Cardiac muscle cell (in vitro differentiated cells and primary cell): ENCODE measurements around the gene FGFR3. TPM values are rescaled to one million over a fixed set of nuclear protein-coding genes. Genes with fewer than 3 reads are reported as not detected.

Source experiments
- DNase-seq, 2 donors: peaks; one replicate each; pipeline versions ENCODE4 v3.0.0 to v3.0.0-alpha.2; 2010 to 2017; ENCODE audit warnings: low read depth in 1 of 2, low spot score in 1 of 2
- H3K27ac ChIP-seq: fragments of 200-600 bp; sonication (generic); 2 replicates; pipeline ENCODE4 v1.5.1; 2016
- H3K27me3 ChIP-seq: fragments of 200-600 bp; sonication (generic); 2 replicates; pipeline ENCODE4 v1.6.0; 2016; ENCODE audit warnings: control low read depth
- H3K36me3 ChIP-seq: fragments of 200-600 bp; sonication (generic); 2 replicates; pipeline ENCODE4 v1.5.1; 2016; ENCODE audit warnings: control low read depth
- H3K4me1 ChIP-seq: fragments of 200-600 bp; sonication (generic); 2 replicates; pipeline ENCODE4 v1.8.1; 2017; ENCODE audit warnings: low read depth, mild to moderate bottlenecking, mixed run types
- H3K4me3 ChIP-seq: fragments of 200-600 bp; sonication (generic); 2 replicates; pipeline ENCODE4 v1.5.1; 2016; ENCODE audit warnings: mild to moderate bottlenecking
- H3K9me3 ChIP-seq: fragments of 200-600 bp; sonication (generic); 2 replicates; pipeline ENCODE4 v1.5.1; 2017; ENCODE audit warnings: low read depth, mild to moderate bottlenecking, control low read depth
- polyA plus RNA-seq: library from polyadenylated mRNA; unstranded; fragments of >200 nt; fragmentation: Nextera tagmentation; extraction: Ambion mirVana; gene quantifications from 2 replicates; pipeline ENCODE4 v1.2.1, GENCODE V29; 2016
- total RNA-seq: library from RNA; depleted of rRNA; stranded (reverse); fragments of >200 nt; gene quantifications from 2 replicates; pipeline ENCODE4 v1.2.3, GENCODE V29; 2016
- TF ChIP-seq, protein P1 (sequence below): IDR thresholded peaks from 2 replicates; pipeline ENCODE4 v1.5.1; 2012; ENCODE audit warnings: low read depth, mild to moderate bottlenecking, low read length

FGFR3 gene
- total and polyA plus RNA-seq, 2 experiments from 2014 or later, result 39.2 to 47.3 TPM

DNA sequence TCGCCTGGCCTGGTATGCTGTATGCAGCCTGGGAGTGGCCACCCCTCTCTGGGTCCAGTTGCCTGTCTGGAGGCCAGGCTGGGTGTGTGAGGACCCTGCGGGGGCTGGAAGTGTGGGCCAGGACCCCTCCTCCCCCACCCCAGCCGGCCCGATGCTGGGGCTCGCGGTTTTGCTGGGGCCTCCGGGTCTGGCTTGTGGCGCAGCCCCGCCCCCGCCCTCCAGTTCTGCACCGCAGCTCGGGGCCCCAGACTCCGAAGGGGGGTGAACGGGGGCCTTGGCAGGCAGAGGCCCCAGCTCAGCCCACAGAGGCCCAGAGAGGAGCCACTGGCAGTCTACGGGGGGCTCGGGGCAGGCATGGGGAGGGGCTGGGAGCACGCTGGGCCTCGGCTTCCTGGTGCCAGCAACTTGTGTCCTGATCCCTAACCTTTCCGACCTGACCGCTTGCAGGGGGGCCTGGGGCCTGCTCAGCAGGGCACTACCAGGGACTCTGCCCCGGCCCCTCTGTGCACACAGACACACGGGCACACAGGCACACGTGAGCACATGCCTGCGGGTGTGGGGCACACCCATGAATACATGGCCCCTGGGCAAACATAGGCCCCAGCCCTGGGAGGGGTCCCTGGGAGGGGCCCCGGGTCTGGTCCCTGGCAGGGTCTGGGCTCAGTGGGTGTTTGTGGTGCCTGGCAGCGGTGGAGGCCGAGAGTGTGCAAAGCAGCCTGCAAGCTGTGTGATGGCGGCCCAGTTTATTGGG lies 21.4 kb upstream of the FGFR3 start:
- Histone ChIP-seq H3K4me3 (no peak overlapping the region), H3K9me3 (no peaks in the 10 kb centered on the region), H3K4me1 (peaks cover 21% of the 10 kb centered on the region), H3K36me3 (no peaks in the 10 kb centered on the region), H3K27ac (no peak overlapping the region), H3K27me3 (no peaks in the 10 kb centered on the region)
- TF ChIP-seq, protein P1, sequence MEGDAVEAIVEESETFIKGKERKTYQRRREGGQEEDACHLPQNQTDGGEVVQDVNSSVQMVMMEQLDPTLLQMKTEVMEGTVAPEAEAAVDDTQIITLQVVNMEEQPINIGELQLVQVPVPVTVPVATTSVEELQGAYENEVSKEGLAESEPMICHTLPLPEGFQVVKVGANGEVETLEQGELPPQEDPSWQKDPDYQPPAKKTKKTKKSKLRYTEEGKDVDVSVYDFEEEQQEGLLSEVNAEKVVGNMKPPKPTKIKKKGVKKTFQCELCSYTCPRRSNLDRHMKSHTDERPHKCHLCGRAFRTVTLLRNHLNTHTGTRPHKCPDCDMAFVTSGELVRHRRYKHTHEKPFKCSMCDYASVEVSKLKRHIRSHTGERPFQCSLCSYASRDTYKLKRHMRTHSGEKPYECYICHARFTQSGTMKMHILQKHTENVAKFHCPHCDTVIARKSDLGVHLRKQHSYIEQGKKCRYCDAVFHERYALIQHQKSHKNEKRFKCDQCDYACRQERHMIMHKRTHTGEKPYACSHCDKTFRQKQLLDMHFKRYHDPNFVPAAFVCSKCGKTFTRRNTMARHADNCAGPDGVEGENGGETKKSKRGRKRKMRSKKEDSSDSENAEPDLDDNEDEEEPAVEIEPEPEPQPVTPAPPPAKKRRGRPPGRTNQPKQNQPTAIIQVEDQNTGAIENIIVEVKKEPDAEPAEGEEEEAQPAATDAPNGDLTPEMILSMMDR, result no peak
- DNase-seq, result no peak

DNA sequence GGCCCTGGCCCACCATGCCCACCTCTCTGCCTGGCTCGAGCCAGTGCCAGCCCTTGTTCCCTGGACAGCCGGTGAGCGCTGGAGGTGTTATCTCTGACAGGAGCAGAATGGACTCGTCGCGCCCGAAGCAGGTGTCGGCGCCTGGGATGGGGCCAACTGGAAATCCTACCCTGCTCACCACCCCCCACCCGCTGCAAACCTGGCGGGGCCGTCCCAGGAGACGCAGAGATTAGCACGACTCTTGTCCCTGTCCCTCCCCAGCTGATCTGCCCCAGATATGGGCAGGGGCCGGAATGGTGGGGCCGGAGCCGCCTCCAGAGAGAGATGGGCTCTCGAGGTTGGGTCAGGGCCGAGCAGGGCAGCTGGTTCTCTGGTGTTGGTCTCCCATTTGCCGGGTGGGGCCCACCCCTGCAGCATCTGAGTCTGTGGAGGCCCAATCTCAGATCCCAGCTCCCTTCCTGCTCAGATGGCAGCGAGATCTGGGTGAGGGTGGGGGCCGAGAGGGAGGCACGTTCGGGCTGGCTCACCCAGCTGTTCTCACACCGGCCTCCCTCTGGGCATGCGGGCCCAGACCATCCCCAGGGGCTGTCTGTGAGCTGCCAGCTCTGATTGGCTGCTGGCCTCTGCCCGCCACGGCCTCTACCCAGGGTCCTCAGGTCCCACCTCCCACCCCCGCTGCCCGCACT lies 20.1 kb upstream of the FGFR3 start:
- H3K9me3 ChIP-seq, result no peaks in the 10 kb centered on the region
- no peaks in the 10 kb centered on the region for H3K36me3 ChIP-seq
- peaks cover 24% of the 10 kb centered on the region for H3K4me1 ChIP-seq
- no peak overlapping the region for H3K27ac ChIP-seq
- no peak overlapping the region for H3K4me3 ChIP-seq
- TF ChIP-seq, protein P1, result no peak
- DNase-seq, result no peak
- H3K27me3 ChIP-seq, result no peaks in the 10 kb centered on the region

DNA sequence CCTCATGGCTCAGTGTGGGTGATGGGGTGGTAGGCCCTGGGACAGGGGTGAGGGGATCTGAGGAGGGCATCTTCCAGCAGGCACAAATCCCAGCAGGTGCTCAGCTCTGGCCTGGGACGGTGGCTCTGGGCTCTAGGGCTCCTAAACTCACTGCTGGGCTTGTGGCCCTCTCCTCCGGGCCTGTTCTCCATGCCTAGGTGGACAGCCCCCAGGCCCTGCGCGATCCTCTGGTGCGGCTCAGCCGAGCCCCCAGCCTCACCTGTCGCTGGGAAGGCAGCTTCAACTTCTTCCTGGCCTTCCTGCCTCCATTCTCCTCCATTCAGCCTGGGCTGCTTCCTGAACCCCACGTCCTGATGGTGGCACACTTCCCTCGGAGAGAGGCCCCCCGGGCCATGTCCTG lies 19.3 kb upstream of the FGFR3 start:
- Histone ChIP-seq H3K4me1 (peaks cover 24% of the 10 kb centered on the region), H3K9me3 (no peaks in the 10 kb centered on the region)
- TF ChIP-seq, protein P1, result no peak

DNA sequence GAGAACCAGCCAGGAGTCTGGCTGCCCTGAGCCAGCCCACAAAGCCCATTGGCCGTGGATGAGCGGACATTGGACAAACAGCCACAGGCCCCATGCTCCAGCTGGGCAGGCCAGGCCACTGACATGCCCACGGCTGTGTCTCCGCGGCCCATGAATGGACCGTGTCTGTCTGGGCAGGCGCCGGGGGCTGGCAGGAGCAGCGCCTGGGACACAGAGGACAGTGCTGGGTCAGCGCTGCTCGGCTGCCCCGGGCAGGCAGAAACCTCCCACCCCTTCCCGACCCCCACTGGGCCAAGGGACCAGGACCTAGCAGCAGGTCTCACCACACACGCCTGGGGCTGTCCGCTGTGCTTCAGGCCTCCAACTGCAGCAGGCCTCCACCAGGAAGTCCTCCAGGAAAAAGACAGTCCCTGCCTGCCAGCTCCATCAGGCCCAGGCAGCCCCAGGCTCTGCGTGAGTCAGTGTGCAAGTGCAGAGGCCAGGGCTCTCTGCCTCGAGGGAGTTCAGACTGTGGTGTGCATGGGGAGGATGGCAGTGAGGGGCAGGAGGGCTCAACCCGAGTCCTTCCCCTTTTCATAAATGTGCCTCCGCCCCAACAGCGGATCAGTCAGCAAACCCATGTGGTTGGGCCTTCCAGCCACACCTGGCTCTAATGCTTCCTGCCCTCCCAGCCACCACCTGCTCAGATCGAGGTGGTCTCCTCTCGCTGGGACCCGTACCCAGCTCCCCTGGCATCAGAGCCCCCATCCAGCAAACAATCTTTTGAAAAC lies 17.2 kb upstream of the FGFR3 start:
- peaks cover 24% of the 10 kb centered on the region for H3K4me1 ChIP-seq
- H3K27me3 ChIP-seq, result no peaks in the 10 kb centered on the region
- DNase-seq, result no peak
- TF ChIP-seq, protein P1, result no peak
- H3K36me3 ChIP-seq, result no peaks in the 10 kb centered on the region
- no peak overlapping the region for H3K27ac ChIP-seq
- H3K9me3 ChIP-seq, result no peaks in the 10 kb centered on the region
- H3K4me3 ChIP-seq, result no peak overlapping the region

More for the DNA sequence above, 19.3 kb upstream of the FGFR3 start:
- no peak for DNase-seq
- H3K36me3 ChIP-seq, result no peaks in the 10 kb centered on the region
- no peaks in the 10 kb centered on the region for H3K27me3 ChIP-seq
- no peak overlapping the region for H3K4me3 ChIP-seq
- H3K27ac ChIP-seq, result no peak overlapping the region

DNA sequence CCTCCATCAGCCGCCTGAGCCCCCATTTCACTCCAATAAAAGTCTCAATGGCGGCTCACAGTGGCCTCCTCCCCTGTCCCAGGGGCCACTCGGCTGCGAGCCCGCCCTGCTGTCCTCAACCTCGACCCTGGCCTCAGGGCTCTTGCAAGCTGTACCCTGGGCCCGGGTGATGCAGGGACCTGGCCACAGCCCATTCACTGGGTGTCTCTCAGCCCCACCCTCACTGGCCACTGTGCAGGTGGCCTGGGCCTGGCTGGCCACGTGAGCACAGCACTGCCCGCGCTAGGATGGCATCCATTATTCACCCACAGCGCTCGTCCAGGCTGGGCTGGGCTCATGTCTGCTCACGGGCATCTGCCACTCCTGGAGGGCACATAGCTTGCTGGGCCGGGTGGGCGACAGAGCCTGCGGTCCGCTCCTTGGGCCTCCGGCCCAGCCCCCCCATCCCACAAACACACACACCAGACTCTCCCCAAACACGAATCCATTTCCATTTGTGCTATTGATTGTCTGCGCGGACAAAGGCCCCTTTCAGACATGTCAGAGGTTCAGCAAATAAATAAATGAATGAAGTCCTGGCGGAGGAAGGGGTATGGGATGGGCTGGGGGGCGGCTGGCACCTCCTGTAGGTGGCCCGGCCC lies 16.5 kb upstream of the FGFR3 start:
- Histone ChIP-seq H3K27ac (no peak overlapping the region), H3K27me3 (no peaks in the 10 kb centered on the region), H3K9me3 (no peaks in the 10 kb centered on the region), H3K36me3 (no peaks in the 10 kb centered on the region), H3K4me3 (no peak overlapping the region), H3K4me1 (peaks cover 20% of the 10 kb centered on the region)
- DNase-seq, result no peak
- TF ChIP-seq, protein P1, result no peak
